Calu3 (cell line): Measurements from ENCODE around the gene EPO. TPM values are rescaled to one million over a fixed set of nuclear protein-coding genes. Genes with fewer than 3 reads are reported as not detected.

Experiments
- BruUV-seq: library from RNA; stranded (reverse); fragments of 400-500 nt; replicated peaks from 2 replicates; lab custom pipeline; 2021; lab: Mats Ljungman, UMichigan
- CTCF ChIA-PET: fragments of 300-600 bp; sonication (Branson Sonifier 250); formaldehyde crosslinking; loops from one replicate; lab custom pipeline; 2022; ENCODE audit warnings: antibody characterized with exemption; lab: Charles Lee
- DNase-seq: peaks from one replicate; pipeline ENCODE4 v3.0.0; 2022
- H3K27ac Mint-ChIP-seq: one replicate; pipeline ENCODE4 v1.8.0; 2022; ENCODE audit warnings: mixed read lengths; ENCODE audit not compliant: unreplicated experiment
- H3K27me3 Mint-ChIP-seq: one replicate; pipeline ENCODE4 v1.8.0; 2022; ENCODE audit warnings: mixed read lengths; ENCODE audit not compliant: unreplicated experiment
- H3K36me3 Mint-ChIP-seq: one replicate; pipeline ENCODE4 v1.8.0; 2022; ENCODE audit warnings: mild to moderate bottlenecking, moderate library complexity, mixed read lengths; ENCODE audit not compliant: insufficient read depth, unreplicated experiment
- H3K4me1 Mint-ChIP-seq: one replicate; pipeline ENCODE4 v1.8.0; 2022; ENCODE audit warnings: mild to moderate bottlenecking, low read depth, mixed read lengths; ENCODE audit not compliant: unreplicated experiment
- H3K4me3 Mint-ChIP-seq: one replicate; pipeline ENCODE4 v1.8.0; 2022; ENCODE audit warnings: mild to moderate bottlenecking, low read depth, moderate library complexity, mixed read lengths; ENCODE audit not compliant: unreplicated experiment
- H3K9me3 Mint-ChIP-seq: one replicate; pipeline ENCODE4 v1.8.0; 2022; ENCODE audit warnings: low read depth, mixed read lengths; ENCODE audit not compliant: unreplicated experiment
- CTCF ChIP-seq: fragments of 200-600 bp; IDR thresholded peaks from one replicate; pipeline ENCODE4 v1.8.0; 2022; ENCODE audit warnings: antibody characterized with exemption; ENCODE audit not compliant: unreplicated experiment
- intact Hi-C: fragments of 100-400 bp; cut with micrococcal nuclease; formaldehyde crosslinking; loops from one replicate; pipeline ENCODE4 v1.10.0; 2022; ENCODE audit not compliant: unreplicated experiment
- total RNA-seq: library from RNA; stranded (reverse); gene quantifications from 2 replicates; pipeline ENCODE4 v1.2.3, GENCODE V29; 2022

EPO gene
- total RNA-seq, 1 experiment from 2014 or later, result not detected

GRCh38 chr7:100685631-100686145 is 34.6 kb upstream of the EPO start:
- BruUV-seq, result no TSS peak
- no peaks in the 10 kb centered on the region for H3K27me3 Mint-ChIP-seq
- intact Hi-C loops, result no loop called here
- peaks cover 38% of the 10 kb centered on the region for H3K36me3 Mint-ChIP-seq
- CTCF ChIA-PET, result no interaction called here
- no peak overlapping the region for H3K4me3 Mint-ChIP-seq
- H3K4me1 Mint-ChIP-seq, result no peaks in the 10 kb centered on the region
- H3K27ac Mint-ChIP-seq, result no peak overlapping the region
- no peak for TF ChIP-seq CTCF
- H3K9me3 Mint-ChIP-seq, result no peaks in the 10 kb centered on the region
- DNase-seq, result no peak

- TF ChIP-seq CTCF, result no peak
These were observed 34.0 kb upstream of the EPO start for GRCh38 chr7:100686201-100686821.

GRCh38 chr7:100686822-100687211 is 33.5 kb upstream of the EPO start:
- Mint-ChIP-seq H3K4me3 (no peak overlapping the region), H3K27me3 (no peaks in the 10 kb centered on the region), H3K4me1 (no peaks in the 10 kb centered on the region), H3K9me3 (no peaks in the 10 kb centered on the region), H3K36me3 (peaks cover 31% of the 10 kb centered on the region), H3K27ac (no peak overlapping the region)
- CTCF ChIA-PET, result no interaction called here
- BruUV-seq, result no TSS peak
- intact Hi-C loops, result no loop called here
- no peak for DNase-seq
- no peak for TF ChIP-seq CTCF

More at GRCh38 chr7:100686201-100686821, 34.0 kb upstream of the EPO start:
- no TSS peak for BruUV-seq
- Mint-ChIP-seq H3K4me3 (no peak overlapping the region), H3K27ac (no peak overlapping the region), H3K9me3 (no peaks in the 10 kb centered on the region), H3K4me1 (no peaks in the 10 kb centered on the region), H3K36me3 (peaks cover 33% of the 10 kb centered on the region), H3K27me3 (no peaks in the 10 kb centered on the region)
- CTCF ChIA-PET, result no interaction called here
- intact Hi-C loops, result no loop called here
- no peak for DNase-seq

- DNase-seq, result no peak
- CTCF ChIA-PET, result no interaction called here
- H3K36me3 Mint-ChIP-seq, result peaks cover 30% of the 10 kb centered on the region
- no peaks in the 10 kb centered on the region for H3K9me3 Mint-ChIP-seq
- no peaks in the 10 kb centered on the region for H3K4me1 Mint-ChIP-seq
- TF ChIP-seq CTCF, result no peak
- BruUV-seq, result no TSS peak
- intact Hi-C loops, result no loop called here
- H3K4me3 Mint-ChIP-seq, result no peak overlapping the region
- no peaks in the 10 kb centered on the region for H3K27me3 Mint-ChIP-seq
- no peak overlapping the region for H3K27ac Mint-ChIP-seq
These were observed 33.0 kb upstream of the EPO start for GRCh38 chr7:100687261-100687660.
